Natural killer cell (primary cell): ENCODE results near the gene CLDN18. TPM values are rescaled to one million over a fixed set of nuclear protein-coding genes. Genes with fewer than 3 reads are reported as not detected.

ENCODE experiments used
- ATAC-seq, 3 donors: fragments of 150-1000 bp in 2 of 3; fragments of 200-7000 bp in 1 of 3; cut with Tn5 transposase; 1 replicate in 1 of 3; 2 replicates in 2 of 3; pipeline ENCODE4 v1.10.0; 2021; ENCODE audit warnings: mild to moderate bottlenecking in 2 of 3, moderate library complexity in 2 of 3
- DNase-seq, 2 donors: peaks; one replicate each; pipeline versions ENCODE4 v3.0.0 to v3.0.0-alpha.2; 2013 to 2021; ENCODE audit warnings: mixed read lengths in 1 of 2
- H3K27ac ChIP-seq: one replicate; pipeline ENCODE4 v1.5.1; 2013; ENCODE audit warnings: mild to moderate bottlenecking, low read length
- H3K27me3 ChIP-seq: one replicate; pipeline ENCODE4 v1.6.1; 2013; ENCODE audit warnings: low read length; ENCODE audit not compliant: control insufficient read depth, insufficient read depth
- H3K36me3 ChIP-seq: one replicate; pipeline ENCODE4 v1.6.1; 2013; ENCODE audit warnings: low read length; ENCODE audit not compliant: control insufficient read depth, insufficient read depth
- H3K4me1 ChIP-seq: one replicate; pipeline ENCODE4 v1.6.1; 2013; ENCODE audit warnings: low read length; ENCODE audit not compliant: control insufficient read depth, insufficient read depth
- H3K4me3 ChIP-seq: one replicate; pipeline ENCODE4 v1.5.1; 2013; ENCODE audit warnings: low read length
- H3K9me3 ChIP-seq: one replicate; pipeline ENCODE4 v1.6.1; 2013; ENCODE audit warnings: low read length; ENCODE audit not compliant: control insufficient read depth, insufficient read depth
- H3K27ac Mint-ChIP-seq, 2 donors: one replicate each; pipeline ENCODE4 v1.8.0; 2022; ENCODE audit warnings: mild to moderate bottlenecking in 2 of 2, mixed read lengths in 2 of 2, moderate library complexity in 1 of 2
- H3K27me3 Mint-ChIP-seq, 2 donors: one replicate each; pipeline ENCODE4 v1.8.0; 2022; ENCODE audit warnings: low read depth in 2 of 2, mixed read lengths in 2 of 2
- H3K36me3 Mint-ChIP-seq: one replicate; pipeline ENCODE4 v1.8.0; 2022; ENCODE audit warnings: mixed read lengths
- H3K4me1 Mint-ChIP-seq, 2 donors: one replicate each; pipeline ENCODE4 v1.8.0; 2022; ENCODE audit warnings: mixed read lengths in 2 of 2
- H3K4me3 Mint-ChIP-seq: one replicate; pipeline ENCODE4 v1.8.0; 2022; ENCODE audit warnings: mild to moderate bottlenecking, moderate library complexity, mixed read lengths
- H3K9me3 Mint-ChIP-seq, 2 donors: one replicate each; pipeline ENCODE4 v1.8.0; 2022; ENCODE audit warnings: mixed read lengths in 2 of 2
- intact Hi-C: fragments of 100-400 bp; cut with micrococcal nuclease; formaldehyde crosslinking; loops from one replicate; pipeline ENCODE4 v1.14.2; 2022
- total RNA-seq, 4 donors: library from RNA; stranded (reverse); fragments of 120-200 nt in 1 of 4; gene quantifications; one replicate each; pipeline versions ENCODE4 v1.2.3 to v1.2.4, GENCODE V29; 2013 to 2022
- TF ChIP-seq, protein P1 (sequence below): fragments of 200-600 bp; IDR thresholded peaks from one replicate; pipeline ENCODE4 v1.8.0; 2022; ENCODE audit warnings: antibody characterized with exemption

The CLDN18 gene
- total RNA-seq, 3 donors from 2014 or later (not counting 1 experiment from before 2014, with no cell fraction given): not detected

GRCh38 chr3:138082992-138083386, 73.0 kb downstream of the CLDN18 start:
- Mint-ChIP-seq H3K27me3 (peaks cover 0 to 16% of the 10 kb centered on the region in 2 donors), H3K4me3 (no peak overlapping the region), H3K36me3 (no peaks in the 10 kb centered on the region), H3K9me3 (no peaks in the 10 kb centered on the region), H3K27ac (no peak overlapping the region), H3K4me1 (peaks cover 0 to 10% of the 10 kb centered on the region in 2 donors)
- H3K36me3 ChIP-seq: no peaks in the 10 kb centered on the region
- no peaks in the 10 kb centered on the region for H3K27me3 ChIP-seq
- no peaks in the 10 kb centered on the region for H3K9me3 ChIP-seq
- no peak overlapping the region for H3K27ac ChIP-seq
- ATAC-seq (no peak), DNase-seq (no peak)
- TF ChIP-seq, protein P1, sequence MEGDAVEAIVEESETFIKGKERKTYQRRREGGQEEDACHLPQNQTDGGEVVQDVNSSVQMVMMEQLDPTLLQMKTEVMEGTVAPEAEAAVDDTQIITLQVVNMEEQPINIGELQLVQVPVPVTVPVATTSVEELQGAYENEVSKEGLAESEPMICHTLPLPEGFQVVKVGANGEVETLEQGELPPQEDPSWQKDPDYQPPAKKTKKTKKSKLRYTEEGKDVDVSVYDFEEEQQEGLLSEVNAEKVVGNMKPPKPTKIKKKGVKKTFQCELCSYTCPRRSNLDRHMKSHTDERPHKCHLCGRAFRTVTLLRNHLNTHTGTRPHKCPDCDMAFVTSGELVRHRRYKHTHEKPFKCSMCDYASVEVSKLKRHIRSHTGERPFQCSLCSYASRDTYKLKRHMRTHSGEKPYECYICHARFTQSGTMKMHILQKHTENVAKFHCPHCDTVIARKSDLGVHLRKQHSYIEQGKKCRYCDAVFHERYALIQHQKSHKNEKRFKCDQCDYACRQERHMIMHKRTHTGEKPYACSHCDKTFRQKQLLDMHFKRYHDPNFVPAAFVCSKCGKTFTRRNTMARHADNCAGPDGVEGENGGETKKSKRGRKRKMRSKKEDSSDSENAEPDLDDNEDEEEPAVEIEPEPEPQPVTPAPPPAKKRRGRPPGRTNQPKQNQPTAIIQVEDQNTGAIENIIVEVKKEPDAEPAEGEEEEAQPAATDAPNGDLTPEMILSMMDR: no peak
- intact Hi-C loops: no loop called here
- H3K4me1 ChIP-seq: no peaks in the 10 kb centered on the region
- H3K4me3 ChIP-seq: no peak overlapping the region

Other genes starting within 250 kb of the CLDN18 start
- not detected for gene SOX14, start 245.8 kb upstream of the CLDN18 start, total RNA-seq
- not detected for gene DZIP1L, start 105.4 kb downstream of the CLDN18 start, total RNA-seq
- gene A4GNT, start 122.2 kb downstream of the CLDN18 start, total RNA-seq: not detected
- 10 to 100 TPM; 17.0 to 18.4 (median 17.5) TPM for gene DBR1, start 164.8 kb downstream of the CLDN18 start, total RNA-seq
- 10 to 100 TPM; 75.4 to 93.5 (median 86.4) TPM for gene ARMC8, start 177.1 kb downstream of the CLDN18 start, total RNA-seq